K562 (cell line): Measurements from ENCODE around the gene GUF1.

Source experiments
- CBFA2T2 ChIP-seq: fragments of 450-650 bp; conservative IDR thresholded peaks from 2 replicates; pipeline ENCODE4 v1.6.1; 2017; ENCODE audit warnings: mild to moderate bottlenecking
- FOXM1 ChIP-seq, 2 experiments: fragments of 450-650 bp in 1 of 2; sonication (generic) in 1 of 2; formaldehyde crosslinking in 1 of 2; IDR thresholded peaks; 2 replicates each; pipeline versions ENCODE4 v1.6.1 to v1.9.0; 2017 to 2022; ENCODE audit warnings: low read depth in 2 of 2, mild to moderate bottlenecking in 2 of 2, missing genetic modification reagents in 1 of 2, moderate library complexity in 1 of 2
- HDAC1 ChIP-seq, 2 experiments: fragments of 450-650 bp; IDR thresholded peaks; 2 replicates each; pipeline ENCODE4 v1.6.1; 2016 to 2017; ENCODE audit warnings: inconsistent platforms in 1 of 2, mild to moderate bottlenecking in 1 of 2, moderate library complexity in 1 of 2
- HDAC2 ChIP-seq: fragments of 450-650 bp; IDR thresholded peaks from 2 replicates; pipeline ENCODE4 v1.6.1; 2016; ENCODE audit warnings: mild to moderate bottlenecking
- NCOR1 ChIP-seq: fragments of 450-650 bp; IDR thresholded peaks from 2 replicates; pipeline ENCODE4 v1.6.1; 2016; ENCODE audit warnings: mild to moderate bottlenecking, moderate library complexity
- NFYB ChIP-seq: IDR thresholded peaks from 2 replicates; pipeline ENCODE4 v1.6.1; 2011; ENCODE audit warnings: mild to moderate bottlenecking, moderate library complexity; ENCODE audit not compliant: insufficient read length; ENCODE audit errors: extremely low read depth
- PHF21A ChIP-seq: fragments of 450-650 bp; IDR thresholded peaks from 2 replicates; pipeline ENCODE4 v1.6.1; 2017; ENCODE audit warnings: low read depth, borderline replicate concordance
- RFX5 ChIP-seq: IDR thresholded peaks from 2 replicates; pipeline ENCODE4 v1.6.1; 2011; ENCODE audit warnings: low read depth, mild to moderate bottlenecking, improper control_type of control experiment, low read length
- SMAD1 ChIP-seq: fragments of 150-350 bp; IDR thresholded peaks from 2 replicates; pipeline ENCODE4 v1.6.1; 2014; ENCODE audit warnings: low read length, low read depth; ENCODE audit not compliant: partially characterized antibody
- TF ChIP-seq, protein P1 (sequence below), 3 experiments: IDR thresholded peaks in 2 of 3; conservative IDR thresholded peaks in 1 of 3; 2 replicates each; pipeline ENCODE4 v1.5.1; 2011 to 2012; ENCODE audit warnings: low read length in 3 of 3, mild to moderate bottlenecking in 3 of 3, control low read depth in 2 of 3, improper control_type of control experiment in 1 of 3, inconsistent platforms in 1 of 3, low read depth in 1 of 3, mixed read lengths in 1 of 3, moderate library complexity in 1 of 3; ENCODE audit not compliant: insufficient read depth in 2 of 3
- TF ChIP-seq, protein P2 (sequence below): fragments of 250-450 bp; sonication (Bioruptor Pico); IDR thresholded peaks from 2 replicates; pipeline ENCODE4 v1.8.0; 2021; ENCODE audit warnings: moderate library complexity, mild to moderate bottlenecking, inconsistent platforms
- TF ChIP-seq, protein P3 (sequence below): sonication (generic); formaldehyde crosslinking; IDR thresholded peaks from 2 replicates; pipeline ENCODE4 v1.8.1; 2022; ENCODE audit warnings: missing genetic modification reagents

DNA sequence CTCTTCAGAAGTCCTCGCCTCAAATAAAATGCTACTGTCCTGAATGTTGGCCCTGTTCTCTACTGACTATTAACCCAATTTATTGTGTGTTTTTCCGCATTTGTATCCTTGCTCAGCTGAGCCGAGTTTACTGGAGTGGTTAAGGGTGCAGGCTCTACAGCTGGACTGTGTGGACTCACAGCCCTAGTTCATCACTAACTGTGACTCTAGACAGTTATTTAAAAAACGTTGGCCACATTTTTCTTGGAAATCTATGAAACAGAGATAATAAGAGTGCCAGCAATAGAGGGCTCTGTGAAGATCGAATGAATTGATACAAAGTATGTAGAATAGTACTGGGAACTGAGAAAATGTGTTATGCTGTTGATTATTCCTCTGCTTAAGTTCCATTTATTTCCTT is 2.9 kb upstream of the GUF1 start:
- TF ChIP-seq, protein P1, sequence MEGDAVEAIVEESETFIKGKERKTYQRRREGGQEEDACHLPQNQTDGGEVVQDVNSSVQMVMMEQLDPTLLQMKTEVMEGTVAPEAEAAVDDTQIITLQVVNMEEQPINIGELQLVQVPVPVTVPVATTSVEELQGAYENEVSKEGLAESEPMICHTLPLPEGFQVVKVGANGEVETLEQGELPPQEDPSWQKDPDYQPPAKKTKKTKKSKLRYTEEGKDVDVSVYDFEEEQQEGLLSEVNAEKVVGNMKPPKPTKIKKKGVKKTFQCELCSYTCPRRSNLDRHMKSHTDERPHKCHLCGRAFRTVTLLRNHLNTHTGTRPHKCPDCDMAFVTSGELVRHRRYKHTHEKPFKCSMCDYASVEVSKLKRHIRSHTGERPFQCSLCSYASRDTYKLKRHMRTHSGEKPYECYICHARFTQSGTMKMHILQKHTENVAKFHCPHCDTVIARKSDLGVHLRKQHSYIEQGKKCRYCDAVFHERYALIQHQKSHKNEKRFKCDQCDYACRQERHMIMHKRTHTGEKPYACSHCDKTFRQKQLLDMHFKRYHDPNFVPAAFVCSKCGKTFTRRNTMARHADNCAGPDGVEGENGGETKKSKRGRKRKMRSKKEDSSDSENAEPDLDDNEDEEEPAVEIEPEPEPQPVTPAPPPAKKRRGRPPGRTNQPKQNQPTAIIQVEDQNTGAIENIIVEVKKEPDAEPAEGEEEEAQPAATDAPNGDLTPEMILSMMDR (IDR thresholded peaks at IDR 0.05 in 2 of 3, conservative IDR thresholded peaks at IDR 0.05 in 1 of 3; ENCODE audit: insufficient read depth in 2 of 3, low read depth in 1 of 3, low read length in 3 of 3) = no peak
- TF ChIP-seq SMAD1 (no peak), FOXM1 (IDR thresholded peaks at IDR 0.05; ENCODE audit: low read depth) (no peak), FOXM1 (CRISPR knock-in tag; IDR thresholded peaks at IDR 0.05; ENCODE audit: low read depth) (no peak), CBFA2T2 (no peak), NFYB (no peak), NCOR1 (no peak), HDAC2 (no peak), RFX5 (no peak), HDAC1 (IDR thresholded peaks at IDR 0.05) (no peak), PHF21A (no peak)
- TF ChIP-seq, protein P2, sequence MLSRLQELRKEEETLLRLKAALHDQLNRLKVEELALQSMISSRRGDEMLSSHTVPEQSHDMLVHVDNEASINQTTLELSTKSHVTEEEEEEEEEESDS (CRISPR knock-in tag) = no peak
- TF ChIP-seq, protein P3, sequence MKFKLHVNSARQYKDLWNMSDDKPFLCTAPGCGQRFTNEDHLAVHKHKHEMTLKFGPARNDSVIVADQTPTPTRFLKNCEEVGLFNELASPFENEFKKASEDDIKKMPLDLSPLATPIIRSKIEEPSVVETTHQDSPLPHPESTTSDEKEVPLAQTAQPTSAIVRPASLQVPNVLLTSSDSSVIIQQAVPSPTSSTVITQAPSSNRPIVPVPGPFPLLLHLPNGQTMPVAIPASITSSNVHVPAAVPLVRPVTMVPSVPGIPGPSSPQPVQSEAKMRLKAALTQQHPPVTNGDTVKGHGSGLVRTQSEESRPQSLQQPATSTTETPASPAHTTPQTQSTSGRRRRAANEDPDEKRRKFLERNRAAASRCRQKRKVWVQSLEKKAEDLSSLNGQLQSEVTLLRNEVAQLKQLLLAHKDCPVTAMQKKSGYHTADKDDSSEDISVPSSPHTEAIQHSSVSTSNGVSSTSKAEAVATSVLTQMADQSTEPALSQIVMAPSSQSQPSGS (CRISPR knock-in tag) = no peak
